Upper lobe of left lung (tissue), 6 donors: ENCODE results near the gene SART3. TPM values are rescaled to one million over a fixed set of nuclear protein-coding genes. Genes with fewer than 3 reads are reported as not detected.
A peak's percentile ranks its signal among the peaks of the same experiment; 100 is the strongest.

ENCODE experiments used
- ATAC-seq, 2 donors: fragments of 200-7000 bp; cut with Tn5 transposase; one replicate each; pipeline ENCODE4 v1.9.1; 2022; ENCODE audit warnings: mild to moderate bottlenecking in 2 of 2, moderate library complexity in 2 of 2; ENCODE audit not compliant: low FRiP score in 2 of 2
- DNase-seq, 2 donors: peaks; one replicate each; pipeline ENCODE4 v3.0.0-alpha.2; 2019 to 2020
- H3K27ac ChIP-seq, 4 donors: fragments of 200-600 bp; sonication (generic); one replicate each; pipeline ENCODE4 v1.5.1; 2016 to 2019
- H3K27me3 ChIP-seq, 4 donors: fragments of 200-600 bp; sonication (generic); one replicate each; pipeline ENCODE4 v1.5.1; 2017 to 2019
- H3K36me3 ChIP-seq, 4 donors: fragments of 200-600 bp; sonication (generic); one replicate each; pipeline ENCODE4 v1.5.1; 2016 to 2019
- H3K4me1 ChIP-seq, 4 donors: fragments of 200-600 bp; sonication (generic); one replicate each; pipeline ENCODE4 v1.5.1; 2018 to 2019
- H3K4me3 ChIP-seq, 4 donors: fragments of 200-600 bp; sonication (generic); one replicate each; pipeline ENCODE4 v1.5.1; 2017 to 2019; ENCODE audit warnings: mild to moderate bottlenecking in 2 of 4, moderate library complexity in 1 of 4
- H3K9me3 ChIP-seq, 4 donors: fragments of 200-600 bp; sonication (generic); one replicate each; pipeline ENCODE4 v1.5.1; 2018 to 2019
- EP300 ChIP-seq, 4 donors: sonication (generic); formaldehyde crosslinking; IDR thresholded peaks; one replicate each; pipeline ENCODE4 v1.5.1; 2017; ENCODE audit warnings: antibody characterized with exemption in 4 of 4, control low read depth in 2 of 4
- POLR2A ChIP-seq, 4 donors: fragments of 450-650 bp; IDR thresholded peaks; one replicate each; pipeline ENCODE4 v1.5.1; 2016 to 2017; ENCODE audit warnings: antibody characterized with exemption in 4 of 4, mild to moderate bottlenecking in 2 of 4
- POLR2AphosphoS5 ChIP-seq, 2 donors: sonication (generic); formaldehyde crosslinking; IDR thresholded peaks; one replicate each; pipeline ENCODE4 v1.5.1; 2017; ENCODE audit warnings: antibody characterized with exemption in 2 of 2
- WGBS, 2 donors: methylation state at CpG; one replicate each; pipeline ENCODE4 v1.1.5; 2017 to 2018; 5-methylcytosine and 5-hydroxymethylcytosine counted together
- total RNA-seq, 6 donors: library from RNA; depleted of rRNA in 4 of 6; stranded (reverse); fragments of >200 nt in 4 of 6; gene quantifications; one replicate each; pipeline versions ENCODE4 v1.1.0 to v1.2.1, GENCODE V29; 2016 to 2021
- TF ChIP-seq, protein P1 (sequence below), 6 experiments: fragments of 450-650 bp in 4 of 6; fragments of 200-600 bp in 2 of 6; sonication (generic) in 2 of 6; IDR thresholded peaks; one replicate each; pipeline ENCODE4 v1.5.1; 2016 to 2019; ENCODE audit warnings: antibody characterized with exemption in 6 of 6
- donor health status: DM: no; HTN: no; CAD: no; lungs with moderate emphysema.
- donor health status: DM: no; HTN: yes; CAD: no; lungs with severe emphysema.

SART3 gene
- total RNA-seq, 6 donors from 2014 or later: 36.9 to 235 (median 63.9) TPM

- H3K27ac ChIP-seq: no peak overlapping the region
- no peaks in the 10 kb centered on the region for H3K9me3 ChIP-seq
- TF ChIP-seq, protein P1, sequence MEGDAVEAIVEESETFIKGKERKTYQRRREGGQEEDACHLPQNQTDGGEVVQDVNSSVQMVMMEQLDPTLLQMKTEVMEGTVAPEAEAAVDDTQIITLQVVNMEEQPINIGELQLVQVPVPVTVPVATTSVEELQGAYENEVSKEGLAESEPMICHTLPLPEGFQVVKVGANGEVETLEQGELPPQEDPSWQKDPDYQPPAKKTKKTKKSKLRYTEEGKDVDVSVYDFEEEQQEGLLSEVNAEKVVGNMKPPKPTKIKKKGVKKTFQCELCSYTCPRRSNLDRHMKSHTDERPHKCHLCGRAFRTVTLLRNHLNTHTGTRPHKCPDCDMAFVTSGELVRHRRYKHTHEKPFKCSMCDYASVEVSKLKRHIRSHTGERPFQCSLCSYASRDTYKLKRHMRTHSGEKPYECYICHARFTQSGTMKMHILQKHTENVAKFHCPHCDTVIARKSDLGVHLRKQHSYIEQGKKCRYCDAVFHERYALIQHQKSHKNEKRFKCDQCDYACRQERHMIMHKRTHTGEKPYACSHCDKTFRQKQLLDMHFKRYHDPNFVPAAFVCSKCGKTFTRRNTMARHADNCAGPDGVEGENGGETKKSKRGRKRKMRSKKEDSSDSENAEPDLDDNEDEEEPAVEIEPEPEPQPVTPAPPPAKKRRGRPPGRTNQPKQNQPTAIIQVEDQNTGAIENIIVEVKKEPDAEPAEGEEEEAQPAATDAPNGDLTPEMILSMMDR (IDR thresholded peaks at IDR 0.05): no peak
- TF ChIP-seq POLR2A (IDR thresholded peaks at IDR 0.05) (no peak), EP300 (IDR thresholded peaks at IDR 0.05) (no peak), POLR2AphosphoS5 (IDR thresholded peaks at IDR 0.05) (no peak)
- H3K27me3 ChIP-seq: no peaks in the 10 kb centered on the region
- H3K36me3 ChIP-seq: peaks cover 10 to 29% (median 22%) of the 10 kb centered on the region in 4 donors
- H3K4me3 ChIP-seq: no peak overlapping the region
- ATAC-seq: no peak
- no peak for DNase-seq
- 80 to 85% methylated on average over 6 to 8 of the region's 8 CpGs for WGBS, 2 donors
- peaks cover 3 to 11% (median 4%) of the 10 kb centered on the region in 4 donors for H3K4me1 ChIP-seq
These were observed 11.3 kb upstream of the SART3 start for GRCh38 chr12:108572166-108572790.

- ATAC-seq (no peak), DNase-seq (no peak)
- whole genome bisulfite sequencing, 2 donors: 86 to 94% methylated on average over 8 of the region's 8 CpGs
- Histone ChIP-seq H3K27me3 (no peaks in the 10 kb centered on the region), H3K27ac (no peak overlapping the region), H3K4me1 (peaks cover 3 to 17% (median 7%) of the 10 kb centered on the region in 4 donors), H3K9me3 (no peaks in the 10 kb centered on the region), H3K4me3 (no peak overlapping the region), H3K36me3 (peaks cover 15 to 35% (median 28%) of the 10 kb centered on the region in 4 donors)
- TF ChIP-seq POLR2AphosphoS5 (IDR thresholded peaks at IDR 0.05): no peak
These were observed 10.7 kb upstream of the SART3 start for GRCh38 chr12:108571609-108572165.

DNA sequence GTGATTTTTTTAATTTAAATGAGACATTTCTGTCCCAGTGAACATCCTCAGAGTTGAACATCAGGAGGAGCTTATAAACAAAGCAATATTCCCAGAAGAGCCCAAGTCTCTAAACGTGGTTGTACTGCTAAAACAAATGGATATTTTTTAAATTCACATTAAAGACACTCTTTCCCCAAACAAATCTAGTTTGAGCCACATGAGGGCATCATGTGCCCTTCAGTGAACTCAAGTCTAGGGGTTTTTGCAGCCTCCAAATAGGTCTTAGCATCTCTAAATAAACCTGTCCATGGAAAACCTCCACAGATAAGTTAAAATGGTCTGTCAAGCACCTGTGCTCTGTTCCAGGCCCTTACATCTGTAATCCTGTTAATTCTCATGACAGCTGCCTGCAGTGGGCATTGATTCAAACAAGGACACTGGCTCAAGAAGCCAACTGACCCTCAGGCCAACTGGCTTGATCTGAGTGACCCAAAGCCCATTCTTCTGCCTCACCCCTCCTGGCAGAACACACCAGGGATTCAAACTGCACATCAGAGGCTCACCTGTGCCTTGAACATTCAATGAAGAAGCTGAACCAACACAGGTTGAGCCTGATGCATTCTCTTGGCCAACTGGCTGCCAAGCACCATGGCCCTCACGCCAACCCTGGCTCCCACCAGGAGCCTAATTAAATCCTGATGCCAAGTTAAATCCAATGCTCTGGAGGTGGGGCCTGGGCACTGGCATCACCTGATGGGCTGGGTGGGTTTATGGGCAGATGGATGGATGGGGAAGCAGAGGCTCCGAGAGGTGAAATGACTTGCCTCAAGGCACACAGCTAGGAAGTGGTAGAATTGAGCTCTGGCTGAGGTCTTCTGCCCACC is 10.0 kb upstream of the SART3 start:
- DNase-seq: no peak
- Histone ChIP-seq H3K4me3 (no peak overlapping the region), H3K9me3 (no peaks in the 10 kb centered on the region), H3K4me1 (peaks cover 4 to 24% (median 11%) of the 10 kb centered on the region in 4 donors), H3K27ac (no peak overlapping the region), H3K36me3 (peaks cover 16 to 42% (median 35%) of the 10 kb centered on the region in 4 donors), H3K27me3 (no peaks in the 10 kb centered on the region)
- WGBS, 2 donors: 50 to 72% methylated on average over 2 to 3 of the region's 3 CpGs
- TF ChIP-seq EP300 (IDR thresholded peaks at IDR 0.05): no peak
- TF ChIP-seq, protein P1 (IDR thresholded peaks at IDR 0.05): peak in 2 of 6 experiments; percentile 18 to 27
- ATAC-seq: no peak

- TF ChIP-seq, protein P1 (IDR thresholded peaks at IDR 0.05): no peak
- no peak for TF ChIP-seq EP300 (IDR thresholded peaks at IDR 0.05)
- TF ChIP-seq POLR2AphosphoS5 (IDR thresholded peaks at IDR 0.05): no peak
These were observed 7.6 kb upstream of the SART3 start for GRCh38 chr12:108568338-108569154.

More at GRCh38 chr12:108568338-108569154, 7.6 kb upstream of the SART3 start:
- H3K36me3 ChIP-seq: peaks cover 23 to 62% (median 50%) of the 10 kb centered on the region in 4 donors
- DNase-seq: no peak
- 67 to 83% methylated on average over 10 of the region's 10 CpGs for WGBS, 2 donors
- ATAC-seq: no peak
- no peaks in the 10 kb centered on the region for H3K27me3 ChIP-seq
- no peaks in the 10 kb centered on the region for H3K9me3 ChIP-seq
- H3K4me1 ChIP-seq: peaks cover 12 to 35% (median 20%) of the 10 kb centered on the region in 4 donors
- H3K27ac ChIP-seq: peak overlapping the region in 3 of 4 donors; percentile 20 to 53 (median 35)
- H3K4me3 ChIP-seq: no peak overlapping the region
